HepG2 (cell line): ENCODE measurements around the gene GRHPR. TPM values are rescaled to one million over a fixed set of nuclear protein-coding genes. Genes with fewer than 3 reads are reported as not detected.
A peak's percentile ranks its signal among the peaks of the same experiment; 100 is the strongest.

Source experiments
- AHR ChIP-seq: IDR thresholded peaks from 2 replicates; pipeline ENCODE4 v1.6.1; 2018; ENCODE audit warnings: missing genetic modification reagents, missing compliant biosample characterization
- ATF3 ChIP-seq: sonication (generic); formaldehyde crosslinking; IDR thresholded peaks from 2 replicates; pipeline ENCODE4 v1.4.0; 2020; ENCODE audit warnings: missing genetic modification reagents
- CHCHD3 ChIP-seq: sonication (generic); formaldehyde crosslinking; IDR thresholded peaks from 2 replicates; pipeline ENCODE4 v1.8.0; 2022; ENCODE audit warnings: mild to moderate bottlenecking, missing genetic modification reagents, moderate library complexity
- KAT8 ChIP-seq: IDR thresholded peaks from 2 replicates; pipeline ENCODE4 v1.6.1; 2016; ENCODE audit warnings: missing genetic modification reagents, missing compliant biosample characterization
- NCOA5 ChIP-seq: sonication (generic); formaldehyde crosslinking; IDR thresholded peaks from 2 replicates; pipeline ENCODE4 v1.4.0; 2020; ENCODE audit warnings: missing genetic modification reagents
- NFE2 ChIP-seq: sonication (generic); formaldehyde crosslinking; IDR thresholded peaks from 2 replicates; pipeline ENCODE4 v1.4.0; 2020; ENCODE audit warnings: missing genetic modification reagents
- NFIB ChIP-seq: sonication (generic); formaldehyde crosslinking; IDR thresholded peaks from 2 replicates; pipeline ENCODE4 v1.9.0; 2021; ENCODE audit warnings: missing genetic modification reagents, mild to moderate bottlenecking, borderline replicate concordance
- NR1H2 ChIP-seq: sonication (generic); formaldehyde crosslinking; IDR thresholded peaks from 2 replicates; pipeline ENCODE4 v1.8.1; 2022; ENCODE audit warnings: low read depth, missing genetic modification reagents, borderline replicate concordance
- ONECUT2 ChIP-seq: sonication (generic); formaldehyde crosslinking; IDR thresholded peaks from 2 replicates; pipeline ENCODE4 v1.4.0; 2020; ENCODE audit warnings: missing genetic modification reagents
- PCBP1 ChIP-seq: fragments of 200-400 bp; formaldehyde crosslinking; IDR thresholded peaks from 2 replicates; pipeline ENCODE4 v1.6.1; 2017; ENCODE audit warnings: mild to moderate bottlenecking, low read depth, low read length, borderline replicate concordance
- SP1 ChIP-seq, 2 experiments: fragments of 450-650 bp in 1 of 2; sonication (generic) in 1 of 2; formaldehyde crosslinking in 1 of 2; IDR thresholded peaks; 2 replicates each; pipeline versions ENCODE4 v1.4.0 to v1.6.1; 2016 to 2020; ENCODE audit warnings: missing genetic modification reagents in 1 of 2
- SSRP1 ChIP-seq: IDR thresholded peaks from 2 replicates; pipeline ENCODE4 v1.6.1; 2016; ENCODE audit warnings: control low read depth
- ZC3H13 ChIP-seq: sonication (generic); formaldehyde crosslinking; IDR thresholded peaks from 2 replicates; pipeline ENCODE4 v1.8.1; 2023; ENCODE audit warnings: mild to moderate bottlenecking, missing genetic modification reagents, moderate library complexity
- ZFP1 ChIP-seq: IDR thresholded peaks from 2 replicates; pipeline ENCODE4 v1.6.1; 2016
- ZNF619 ChIP-seq: sonication (generic); formaldehyde crosslinking; IDR thresholded peaks from 2 replicates; pipeline ENCODE4 v1.4.0; 2020; ENCODE audit warnings: mild to moderate bottlenecking, missing genetic modification reagents
- ZNF740 ChIP-seq: sonication (generic); formaldehyde crosslinking; IDR thresholded peaks from 2 replicates; pipeline ENCODE4 v1.4.0; 2020; ENCODE audit warnings: missing genetic modification reagents
- ZNF749 ChIP-seq: sonication (generic); formaldehyde crosslinking; IDR thresholded peaks from 2 replicates; pipeline ENCODE4 v1.8.0; 2022; ENCODE audit warnings: mild to moderate bottlenecking, missing genetic modification reagents, moderate library complexity, borderline replicate concordance
- polyA plus RNA-seq, 8 experiments: library from polyadenylated mRNA; depleted of rRNA in 3 of 8; stranded (reverse) in 7 of 8; unstranded in 1 of 8; fragments of >200 nt; fragmentation: Illumina TruSeq in 4 of 8; extraction: Trizol in 4 of 8; gene quantifications; 2 replicates each; pipeline versions ENCODE4 v1.2.1 to v1.2.3, GENCODE V29; 2011 to 2016; ENCODE audit warnings: low read depth in 4 of 8, missing spikeins in 1 of 8, mixed read lengths in 1 of 8; ENCODE audit not compliant: insufficient read depth in 1 of 8
- total RNA-seq, 5 experiments: library from RNA; depleted of rRNA; stranded (reverse); fragments of >200 nt; fragmentation: Illumina TruSeq; extraction: Trizol; gene quantifications; 2 replicates each; pipeline ENCODE4 v1.2.3, GENCODE V29; 2016; ENCODE audit warnings: low read depth in 1 of 5
- TF ChIP-seq, protein P1 (sequence below): sonication (generic); formaldehyde crosslinking; IDR thresholded peaks from 2 replicates; pipeline ENCODE4 v1.5.0; 2020; ENCODE audit warnings: missing genetic modification reagents
- TF ChIP-seq, protein P2 (sequence below): sonication (generic); formaldehyde crosslinking; IDR thresholded peaks from 2 replicates; pipeline ENCODE4 v1.8.0; 2022; ENCODE audit warnings: mild to moderate bottlenecking, missing genetic modification reagents, moderate library complexity
- TF ChIP-seq, protein P3 (sequence below): IDR thresholded peaks from 2 replicates; pipeline ENCODE4 v1.6.1; 2016; ENCODE audit warnings: low read depth

The GRHPR gene
- total and polyA plus RNA-seq, 2 of the 13 experiments (the other 11 are each of a cell fraction or from before 2014, with no cell fraction given), result 113 to 115 TPM

DNA sequence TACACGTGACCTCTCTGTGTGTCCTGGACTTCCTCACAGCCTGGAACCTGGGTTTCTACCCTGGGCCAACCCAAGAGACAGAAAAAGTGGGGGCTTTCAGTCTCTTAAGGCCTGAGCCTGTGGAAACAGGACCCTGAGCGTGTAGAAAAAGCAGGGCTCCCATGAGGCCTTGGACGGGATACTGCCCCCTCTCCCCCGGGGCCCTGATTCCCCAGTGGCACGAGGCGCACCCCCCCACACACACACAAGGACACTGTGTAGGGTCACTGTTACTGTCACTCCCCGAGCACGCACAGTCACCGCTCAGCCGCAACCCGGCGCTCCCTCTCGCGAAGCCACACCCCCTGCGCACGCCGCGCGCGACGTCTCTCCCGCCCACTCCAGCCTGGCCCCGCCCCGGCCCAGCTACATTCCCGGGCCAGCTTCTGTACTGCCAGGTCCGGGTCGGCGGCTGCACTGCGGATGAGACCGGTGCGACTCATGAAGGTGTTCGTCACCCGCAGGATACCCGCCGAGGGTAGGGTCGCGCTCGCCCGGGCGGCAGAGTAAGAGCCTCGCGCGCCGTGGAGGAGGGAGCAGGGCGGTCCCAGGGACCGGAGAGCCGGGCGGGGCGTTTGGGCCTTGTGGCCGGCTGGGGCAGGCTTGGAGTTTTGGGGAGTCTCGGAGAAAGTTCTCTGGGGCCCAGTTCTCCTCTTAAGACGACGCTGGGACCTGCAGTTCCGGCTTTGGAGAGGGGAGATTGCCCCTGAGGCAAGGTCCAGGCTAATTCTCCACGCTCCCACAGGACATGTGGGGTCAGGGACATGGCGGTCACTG lies at the start of gene GRHPR (continued):
- TF ChIP-seq ATF3 (CRISPR knock-in tag), result no peak
- TF ChIP-seq ZFP1, result no peak
- no peak for TF ChIP-seq NFIB (CRISPR knock-in tag)
- TF ChIP-seq, protein P1, sequence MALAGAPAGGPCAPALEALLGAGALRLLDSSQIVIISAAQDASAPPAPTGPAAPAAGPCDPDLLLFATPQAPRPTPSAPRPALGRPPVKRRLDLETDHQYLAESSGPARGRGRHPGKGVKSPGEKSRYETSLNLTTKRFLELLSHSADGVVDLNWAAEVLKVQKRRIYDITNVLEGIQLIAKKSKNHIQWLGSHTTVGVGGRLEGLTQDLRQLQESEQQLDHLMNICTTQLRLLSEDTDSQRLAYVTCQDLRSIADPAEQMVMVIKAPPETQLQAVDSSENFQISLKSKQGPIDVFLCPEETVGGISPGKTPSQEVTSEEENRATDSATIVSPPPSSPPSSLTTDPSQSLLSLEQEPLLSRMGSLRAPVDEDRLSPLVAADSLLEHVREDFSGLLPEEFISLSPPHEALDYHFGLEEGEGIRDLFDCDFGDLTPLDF (CRISPR knock-in tag), result no peak
- TF ChIP-seq ZNF749 (CRISPR knock-in tag), result no peak
- TF ChIP-seq, protein P2, sequence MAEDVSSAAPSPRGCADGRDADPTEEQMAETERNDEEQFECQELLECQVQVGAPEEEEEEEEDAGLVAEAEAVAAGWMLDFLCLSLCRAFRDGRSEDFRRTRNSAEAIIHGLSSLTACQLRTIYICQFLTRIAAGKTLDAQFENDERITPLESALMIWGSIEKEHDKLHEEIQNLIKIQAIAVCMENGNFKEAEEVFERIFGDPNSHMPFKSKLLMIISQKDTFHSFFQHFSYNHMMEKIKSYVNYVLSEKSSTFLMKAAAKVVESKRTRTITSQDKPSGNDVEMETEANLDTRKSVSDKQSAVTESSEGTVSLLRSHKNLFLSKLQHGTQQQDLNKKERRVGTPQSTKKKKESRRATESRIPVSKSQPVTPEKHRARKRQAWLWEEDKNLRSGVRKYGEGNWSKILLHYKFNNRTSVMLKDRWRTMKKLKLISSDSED, result no peak
- peak; percentile 74 for TF ChIP-seq KAT8 (CRISPR knock-in tag)
- TF ChIP-seq PCBP1, result 0 out of 2 replicates have a peak, but pooled peaks have one; percentile 28
- TF ChIP-seq ONECUT2 (CRISPR knock-in tag), result no peak
- TF ChIP-seq, protein P3, sequence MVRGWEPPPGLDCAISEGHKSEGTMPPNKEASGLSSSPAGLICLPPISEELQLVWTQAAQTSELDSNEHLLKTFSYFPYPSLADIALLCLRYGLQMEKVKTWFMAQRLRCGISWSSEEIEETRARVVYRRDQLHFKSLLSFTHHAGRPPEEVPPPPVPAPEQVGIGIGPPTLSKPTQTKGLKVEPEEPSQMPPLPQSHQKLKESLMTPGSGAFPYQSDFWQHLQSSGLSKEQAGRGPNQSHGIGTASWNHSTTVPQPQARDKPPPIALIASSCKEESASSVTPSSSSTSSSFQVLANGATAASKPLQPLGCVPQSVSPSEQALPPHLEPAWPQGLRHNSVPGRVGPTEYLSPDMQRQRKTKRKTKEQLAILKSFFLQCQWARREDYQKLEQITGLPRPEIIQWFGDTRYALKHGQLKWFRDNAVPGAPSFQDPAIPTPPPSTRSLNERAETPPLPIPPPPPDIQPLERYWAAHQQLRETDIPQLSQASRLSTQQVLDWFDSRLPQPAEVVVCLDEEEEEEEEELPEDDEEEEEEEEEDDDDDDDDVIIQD (CRISPR knock-in tag), result 0 out of 2 replicates have a peak, but pooled peaks have one; percentile 28
- TF ChIP-seq ZC3H13, result peak; percentile 34; the same call in 1 of the 2 replicates
- TF ChIP-seq NCOA5, result 0 out of 2 replicates have a peak, but pooled peaks have one; percentile 23
- TF ChIP-seq SP1 (IDR thresholded peaks at IDR 0.05), result 0 out of 2 replicates have a peak, but pooled peaks have one; percentile 38
- peak; percentile 96 for TF ChIP-seq SP1 (CRISPR knock-in tag; IDR thresholded peaks at IDR 0.05)
- no peak for TF ChIP-seq SSRP1
- TF ChIP-seq NR1H2, result peak; percentile 39; the same call in 1 of the 2 replicates
- TF ChIP-seq ZNF619 (CRISPR knock-in tag), result peak; percentile 74; the same call in 1 of the 2 replicates
- peak; percentile 88 for TF ChIP-seq ZNF740 (CRISPR knock-in tag)
- no peak for TF ChIP-seq CHCHD3 (CRISPR knock-in tag)
- TF ChIP-seq AHR, result no peak; the same call in 1 of the 2 replicates
- no peak for TF ChIP-seq NFE2 (CRISPR knock-in tag)
